A549 (cell line): ENCODE measurements around the gene RNF4.

Experiments
- BHLHE40 ChIP-seq: IDR thresholded peaks from 2 replicates; pipeline ENCODE4 v1.6.1; 2012; ENCODE audit warnings: low read depth, low read length, inconsistent platforms
- CTCF ChIP-seq: fragments of >200 bp; sonication (Bioruptor Twin); formaldehyde crosslinking; IDR thresholded peaks from 3 replicates; pipeline ENCODE4 v1.5.1; 2016
- JUN ChIP-seq, 2 experiments: fragments of >200 bp; sonication (Bioruptor Twin); formaldehyde crosslinking; IDR thresholded peaks; 2 replicates in 1 of 2; 3 replicates in 1 of 2; pipeline ENCODE4 v1.6.1; 2016 to 2017
- MAZ ChIP-seq: fragments of 150-350 bp; IDR thresholded peaks from 2 replicates; pipeline ENCODE4 v1.6.1; 2014; ENCODE audit warnings: antibody characterized with exemption, low read depth, low read length, borderline replicate concordance
- MYC ChIP-seq: IDR thresholded peaks from 2 replicates; pipeline ENCODE4 v1.6.1; 2012; ENCODE audit warnings: mild to moderate bottlenecking, inconsistent platforms, low read length, improper control_type of control experiment, borderline replicate concordance
- RAD21 ChIP-seq, 2 experiments: fragments of >200 bp in 1 of 2; sonication (Bioruptor Twin) in 1 of 2; formaldehyde crosslinking in 1 of 2; IDR thresholded peaks in 1 of 2; conservative IDR thresholded peaks in 1 of 2; 2 replicates in 1 of 2; 3 replicates in 1 of 2; pipeline ENCODE4 v1.6.1; 2012 to 2018; ENCODE audit warnings: inconsistent platforms in 1 of 2
- REST ChIP-seq: fragments of 200-600 bp; sonication (generic); IDR thresholded peaks from 2 replicates; pipeline ENCODE4 v1.6.1; 2016; ENCODE audit warnings: antibody characterized with exemption, mild to moderate bottlenecking, moderate library complexity
- SMC3 ChIP-seq: fragments of >200 bp; sonication (Bioruptor Twin); formaldehyde crosslinking; IDR thresholded peaks from 3 replicates; pipeline ENCODE4 v1.6.1; 2018; ENCODE audit warnings: inconsistent platforms

GRCh38 chr4:2487632-2488031 lies 18.7 kb downstream of the RNF4 start:
- TF ChIP-seq SMC3 (no peak), CTCF (no peak), BHLHE40 (no peak), REST (no peak), JUN (IDR thresholded peaks at IDR 0.05) (no peak), RAD21 (conservative IDR thresholded peaks at IDR 0.05 in 1 of 2, IDR thresholded peaks at IDR 0.05 in 1 of 2) (no peak), MAZ (no peak), MYC (no peak)
